Stimulated activated CD4-positive, alpha-beta T cell treated with anti-CD3 and anti-CD28 coated beads, Interleukin-4, amount 100 ng/mL, for 4 hours (primary cell): ENCODE results near the gene GDF11.
"Not testable (repeated sequence)": the region's sequence is repeated elsewhere in the genome, so short reads cannot be mapped to it uniquely, and the experiment has no call there.

ENCODE experiments used
- DNase-seq, 2 experiments: peaks; one replicate each; pipeline ENCODE4 v3.0.0-alpha.2; 2020

The GDF11 gene

GRCh38 chr12:55743406-55744339 lies 751 bp downstream of the GDF11 start:
- peak; percentile 36 to 37 for DNase-seq

DNA sequence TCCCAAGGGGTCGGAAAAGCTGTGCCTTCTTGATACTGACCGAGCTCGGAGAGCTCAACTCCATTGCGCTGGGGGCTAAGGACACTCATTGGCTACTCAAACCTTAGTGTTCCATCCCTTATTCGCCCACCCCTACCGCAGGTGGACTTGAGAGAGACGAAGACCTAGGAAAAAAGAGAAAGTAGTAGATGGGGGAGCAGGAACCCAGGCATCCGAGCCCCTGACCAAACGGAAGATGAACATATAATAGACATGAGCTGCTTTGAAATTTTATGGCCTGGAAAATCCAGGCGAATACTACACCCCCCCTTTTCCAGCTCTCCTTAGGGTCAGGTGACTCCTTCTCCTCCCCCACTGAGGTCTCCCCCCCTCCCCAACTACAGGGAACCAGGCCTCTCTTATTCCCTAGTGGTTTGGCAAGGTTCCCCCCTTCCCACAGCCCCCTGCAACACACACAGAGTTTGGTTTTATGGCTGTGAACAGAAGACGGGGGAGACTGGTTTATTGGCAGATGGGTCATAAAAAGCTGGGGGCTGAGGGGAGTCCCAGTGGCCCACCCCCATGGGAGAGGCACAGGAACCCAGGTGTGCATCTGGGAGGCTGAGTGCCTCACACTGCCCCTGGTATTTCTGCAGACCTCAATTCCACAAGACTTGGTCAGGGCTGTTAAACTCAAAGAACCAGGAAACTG lies 1.6 kb downstream of the GDF11 start:
- no peak for DNase-seq

DNA sequence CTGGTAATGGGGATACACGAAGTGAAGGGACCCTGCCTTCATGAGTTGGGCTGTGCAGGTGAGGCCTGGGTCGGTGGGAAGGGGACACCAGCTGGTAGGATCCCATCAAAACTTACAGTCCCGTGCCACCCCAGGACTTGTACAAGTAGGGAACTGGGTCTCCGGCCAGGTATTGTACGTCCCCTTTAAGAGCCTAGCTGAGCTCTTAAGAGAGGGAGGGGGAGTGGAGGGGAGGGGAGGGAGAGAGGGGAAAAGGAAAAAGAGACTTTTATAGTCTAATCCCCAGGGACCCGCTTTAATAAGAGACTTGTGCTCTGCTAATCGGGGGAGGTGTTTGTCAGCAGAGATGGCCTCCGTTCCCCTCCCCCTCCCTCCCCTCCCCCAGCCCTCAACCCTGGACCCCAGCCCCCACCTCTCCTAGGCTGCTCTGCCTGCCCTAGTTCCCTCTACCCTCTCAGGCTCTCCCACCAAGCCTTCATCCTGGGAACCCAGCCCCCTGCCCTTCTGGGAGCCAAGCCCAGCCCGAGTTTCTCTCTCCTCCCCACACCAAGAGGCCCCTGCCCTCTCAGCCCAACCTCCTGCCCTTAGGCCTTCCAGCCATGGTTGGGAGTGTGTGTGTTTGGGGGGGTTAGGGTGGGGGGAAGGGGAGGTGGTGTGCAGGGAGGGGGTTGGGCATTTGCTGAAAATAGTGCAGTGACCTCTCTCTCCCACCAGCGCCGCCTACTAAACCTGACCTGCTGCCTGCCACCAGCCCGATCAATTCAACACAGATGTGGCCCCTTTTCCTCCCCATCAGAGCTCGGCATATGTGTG lies 2.6 kb downstream of the GDF11 start:
- DNase-seq: no peak

DNA sequence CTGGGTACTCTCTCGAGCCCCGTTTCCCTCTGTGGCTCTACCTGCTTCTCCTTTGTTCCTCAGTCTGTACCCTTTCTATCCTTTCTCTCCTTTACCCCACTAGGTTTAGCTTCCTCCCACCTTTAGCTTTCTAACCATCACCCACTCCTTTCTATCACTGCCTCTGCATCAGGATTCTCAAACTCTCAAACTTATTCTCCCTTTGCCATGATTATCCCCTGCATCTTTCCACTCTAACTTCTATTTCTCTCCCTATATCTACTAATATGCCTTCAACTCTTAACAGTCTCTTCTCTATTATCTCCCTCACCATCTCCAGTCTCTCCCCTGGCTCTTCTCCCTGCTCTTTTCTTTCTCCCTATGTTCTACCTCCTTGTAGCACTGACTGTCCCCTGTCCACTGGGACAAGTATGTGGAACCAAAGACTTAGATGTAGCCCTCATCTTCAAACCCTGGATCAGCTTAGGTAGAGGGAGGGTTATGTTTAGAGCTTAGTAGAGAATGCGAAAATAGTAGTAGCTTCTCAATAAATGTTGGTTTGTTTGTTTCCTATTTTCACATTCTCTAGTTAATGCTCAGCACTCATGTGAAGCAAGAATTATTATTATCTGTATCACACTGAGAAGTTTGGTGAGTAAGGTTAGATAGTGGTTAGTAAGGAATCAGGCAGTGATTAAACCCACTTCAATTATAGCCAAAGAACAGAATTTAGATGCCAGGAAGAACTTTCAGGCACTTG lies 3.4 kb downstream of the GDF11 start:
- no peak for DNase-seq

DNA sequence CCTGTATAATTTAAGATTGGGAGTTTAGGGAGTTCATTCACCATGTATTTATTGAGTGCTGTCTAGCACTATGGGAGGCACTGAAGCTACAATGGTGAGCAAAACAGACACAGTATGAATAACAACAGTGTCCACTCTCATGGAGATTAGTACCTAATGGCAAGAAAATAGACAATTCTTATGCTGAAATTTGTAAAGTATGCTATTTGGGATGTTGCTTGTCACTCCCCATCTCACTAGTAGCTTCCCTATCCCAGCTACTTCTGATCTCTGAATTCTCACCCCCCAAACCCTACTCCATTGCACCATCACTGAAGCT lies 4.0 kb downstream of the GDF11 start:
- DNase-seq: no peak

- no peak for DNase-seq
These were observed 5.5 kb downstream of the GDF11 start for GRCh38 chr12:55748230-55748993.

GRCh38 chr12:55755246-55755645 lies 12.3 kb downstream of the GDF11 start:
- DNase-seq: no peak

DNA sequence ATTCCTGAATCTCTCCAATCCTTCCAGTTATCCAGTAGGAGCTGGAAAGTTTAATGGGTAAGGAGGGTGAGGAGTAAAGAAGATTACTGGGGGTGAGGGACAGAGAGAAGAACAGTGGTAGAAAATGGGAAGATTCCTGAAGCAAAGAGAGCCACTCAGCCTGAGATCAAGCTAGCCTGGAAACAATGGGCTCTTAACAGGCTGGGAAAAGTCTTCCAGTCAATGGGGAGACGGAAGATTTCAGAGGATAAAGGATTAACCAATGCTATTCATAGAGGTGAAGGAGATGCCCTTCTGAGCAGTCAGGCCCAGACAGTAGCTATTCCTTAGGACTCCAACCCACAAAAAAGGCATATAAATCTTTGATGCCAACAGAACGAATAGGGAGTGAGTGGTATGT lies 14.8 kb downstream of the GDF11 start:
- DNase-seq: no peak

GRCh38 chr12:55758575-55758974 lies 15.7 kb downstream of the GDF11 start:
- DNase-seq: not testable (repeated sequence)

DNA sequence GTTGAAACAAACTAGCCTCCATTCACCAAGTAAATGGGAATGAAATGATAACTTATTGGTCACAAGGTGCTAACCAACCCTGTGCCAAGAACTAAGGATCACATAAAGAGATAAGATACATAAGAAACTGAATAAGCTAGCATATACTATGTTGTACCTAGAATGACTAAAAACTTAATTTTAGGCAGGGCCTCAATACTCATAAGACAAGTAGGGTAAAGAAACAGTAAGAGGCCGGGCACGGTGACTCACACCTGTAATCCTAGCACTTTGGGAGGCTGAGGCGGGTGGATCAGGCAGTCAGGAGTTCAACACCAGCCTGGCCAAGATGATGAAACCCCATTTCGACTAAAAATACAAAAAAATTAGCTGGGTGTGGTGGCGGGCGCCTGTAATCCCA lies 17.7 kb downstream of the GDF11 start:
- DNase-seq: no peak

GRCh38 chr12:55762646-55763045 lies 19.7 kb downstream of the GDF11 start:
- no peak for DNase-seq

- no peak for DNase-seq
These were observed 22.9 kb downstream of the GDF11 start for GRCh38 chr12:55765736-55766290.

- DNase-seq: no peak
These were observed 24.2 kb downstream of the GDF11 start for GRCh38 chr12:55767156-55767555.

GRCh38 chr12:55771736-55772135 lies 28.8 kb downstream of the GDF11 start:
- no peak for DNase-seq

- no peak for DNase-seq
These were observed 34.9 kb downstream of the GDF11 start for GRCh38 chr12:55777856-55778255.

GRCh38 chr12:55780685-55781084 lies 37.8 kb downstream of the GDF11 start:
- DNase-seq: no peak

- no peak for DNase-seq
These were observed 45.6 kb downstream of the GDF11 start for GRCh38 chr12:55788546-55788945.

GRCh38 chr12:55789171-55789570 lies 46.2 kb downstream of the GDF11 start:
- DNase-seq: no peak

GRCh38 chr12:55789893-55790292 lies 47.0 kb downstream of the GDF11 start:
- DNase-seq: no peak

DNA sequence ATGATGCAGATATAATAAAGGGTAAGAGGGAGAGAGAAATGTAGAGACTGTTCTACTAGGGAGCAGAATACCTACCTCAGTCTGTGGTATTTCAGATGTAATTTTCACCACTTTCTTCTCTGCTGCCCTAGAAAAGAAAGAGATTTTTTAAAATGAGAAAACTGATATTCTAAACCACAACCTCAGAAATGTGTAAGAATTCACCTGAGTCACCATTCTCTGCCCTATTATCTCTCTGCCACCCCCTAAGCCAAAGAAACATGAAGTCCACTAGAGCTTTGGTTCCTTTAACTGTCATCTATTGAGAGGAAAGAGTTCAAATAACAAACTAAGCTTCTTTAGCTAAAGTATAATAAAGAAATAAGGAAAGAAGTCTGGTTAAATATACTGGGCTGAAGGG lies 53.0 kb downstream of the GDF11 start:
- no peak for DNase-seq

- DNase-seq: no peak
These were observed 54.1 kb downstream of the GDF11 start for GRCh38 chr12:55797068-55797467.

DNA sequence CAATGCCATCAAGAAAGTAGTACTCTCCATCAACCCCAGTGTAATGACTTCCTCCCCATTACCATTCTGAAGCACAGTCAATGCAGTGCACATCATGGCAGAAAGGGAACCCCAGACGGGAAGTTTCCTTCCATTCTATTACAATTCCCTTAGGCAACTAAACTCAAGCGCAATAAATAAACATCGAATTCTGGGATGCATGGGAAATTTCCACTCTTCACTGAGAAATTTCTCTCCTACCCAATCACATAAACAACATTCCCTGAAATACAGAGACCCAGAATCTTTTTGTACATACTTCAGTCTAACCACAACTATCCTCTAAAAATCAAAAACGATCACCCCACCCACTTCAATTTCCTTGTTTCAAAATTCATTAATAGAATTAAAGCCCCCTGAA lies 54.6 kb downstream of the GDF11 start:
- DNase-seq: no peak
